ENCODE measurements around the gene SCAMP1.
"Not testable (repeated sequence)": the region's sequence is repeated elsewhere in the genome, so short reads cannot be mapped to it uniquely, and the experiment has no call there.

SCAMP1 gene

GRCh38 chr5:78420548-78420947, 60.1 kb downstream of the SCAMP1 start:
- no peak for DNase-seq (ENCODE audit: low read depth, low spot score)

GRCh38 chr5:78424665-78425064, 64.2 kb downstream of the SCAMP1 start:
- no peak for DNase-seq (ENCODE audit: low read depth, low spot score)

- DNase-seq (ENCODE audit: low read depth, low spot score): no peak
These were observed 69.0 kb downstream of the SCAMP1 start for GRCh38 chr5:78429332-78429980.

GRCh38 chr5:78430866-78431265, 70.4 kb downstream of the SCAMP1 start:
- DNase-seq (ENCODE audit: low read depth, low spot score): no peak

- DNase-seq (ENCODE audit: low read depth, low spot score): no peak
These were observed 73.6 kb downstream of the SCAMP1 start for GRCh38 chr5:78433972-78434371.

- no peak for DNase-seq (ENCODE audit: low read depth, low spot score)
These were observed 87.5 kb downstream of the SCAMP1 start for GRCh38 chr5:78447775-78448424.

GRCh38 chr5:78449103-78449502, 88.7 kb downstream of the SCAMP1 start:
- DNase-seq (ENCODE audit: low read depth, low spot score): no peak

- DNase-seq (ENCODE audit: low read depth, low spot score): not testable (repeated sequence)
These were observed 97.1 kb downstream of the SCAMP1 start for GRCh38 chr5:78457507-78457906.

GRCh38 chr5:78458843-78459242, 98.4 kb downstream of the SCAMP1 start:
- DNase-seq (ENCODE audit: low read depth, low spot score): no peak

- DNase-seq (ENCODE audit: low read depth, low spot score): no peak
These were observed 106.7 kb downstream of the SCAMP1 start for GRCh38 chr5:78467140-78467539.

GRCh38 chr5:78467752-78468357, 107.4 kb downstream of the SCAMP1 start:
- no peak for DNase-seq (ENCODE audit: low read depth, low spot score)

- DNase-seq (ENCODE audit: low read depth, low spot score): no peak
These were observed 111.5 kb downstream of the SCAMP1 start for GRCh38 chr5:78471896-78472295.

GRCh38 chr5:78472469-78473106, 112.2 kb downstream of the SCAMP1 start:
- no peak for DNase-seq (ENCODE audit: low read depth, low spot score)

- DNase-seq (ENCODE audit: low read depth, low spot score): no peak
These were observed 113.3 kb downstream of the SCAMP1 start for GRCh38 chr5:78473751-78474150.

- no peak for DNase-seq (ENCODE audit: low read depth, low spot score)
These were observed 115.0 kb downstream of the SCAMP1 start for GRCh38 chr5:78475370-78475769.

GRCh38 chr5:78476795-78477194, 116.4 kb downstream of the SCAMP1 start:
- no peak for DNase-seq (ENCODE audit: low read depth, low spot score)

- no peak for DNase-seq (ENCODE audit: low read depth, low spot score)
These were observed 122.5 kb downstream of the SCAMP1 start for GRCh38 chr5:78482948-78483347.

- no peak for DNase-seq (ENCODE audit: low read depth, low spot score)
These were observed 123.5 kb downstream of the SCAMP1 start for GRCh38 chr5:78483809-78484521.

- no peak for DNase-seq (ENCODE audit: low read depth, low spot score)
These were observed 125.8 kb downstream of the SCAMP1 start for GRCh38 chr5:78486218-78486617.

- DNase-seq (ENCODE audit: low read depth, low spot score): no peak
These were observed 127.4 kb downstream of the SCAMP1 start for GRCh38 chr5:78487846-78488245.

- DNase-seq (ENCODE audit: low read depth, low spot score): no peak
These were observed 130.5 kb downstream of the SCAMP1 start for GRCh38 chr5:78490709-78491485.

Data from activated naive CD8-positive, alpha-beta T cell treated with anti-CD3 and anti-CD28 coated beads, Interleukin-2, amount 50 U/mL, for 16 hours (primary cell).